Type B pancreatic cell (in vitro differentiated cells): Measurements from ENCODE around the gene TMEM69. TPM values are rescaled to one million over a fixed set of nuclear protein-coding genes. Genes with fewer than 3 reads are reported as not detected.

Source experiments
- DNase-seq: peaks from one replicate; pipeline ENCODE4 v3.0.0; 2021; ENCODE audit warnings: mixed read lengths; ENCODE audit not compliant: unreplicated experiment; ENCODE audit errors: extremely low spot score
- H3K27ac Mint-ChIP-seq: 2 replicates; pipeline ENCODE4 v1.8.0; 2021; ENCODE audit warnings: mild to moderate bottlenecking, mixed read lengths
- H3K27me3 Mint-ChIP-seq: 2 replicates; pipeline ENCODE4 v1.8.0; 2021; ENCODE audit warnings: mixed read lengths
- H3K36me3 Mint-ChIP-seq: 2 replicates; pipeline ENCODE4 v1.8.0; 2021; ENCODE audit warnings: mixed read lengths
- H3K4me1 Mint-ChIP-seq: one replicate; pipeline ENCODE4 v1.8.0; 2021; ENCODE audit warnings: mixed read lengths; ENCODE audit not compliant: unreplicated experiment
- H3K4me3 Mint-ChIP-seq: 2 replicates; pipeline ENCODE4 v1.8.0; 2021; ENCODE audit warnings: mild to moderate bottlenecking, mixed read lengths
- H3K9me3 Mint-ChIP-seq: 2 replicates; pipeline ENCODE4 v1.8.0; 2021; ENCODE audit warnings: mixed read lengths
- total RNA-seq: library from RNA; stranded (reverse); gene quantifications from 2 replicates; pipeline ENCODE4 v1.2.1, GENCODE V29; 2021; ENCODE audit warnings: low replicate concordance
- TF ChIP-seq, protein P1 (sequence below): fragments of 200-600 bp; sonication (generic); conservative IDR thresholded peaks from 2 replicates; pipeline ENCODE4 v1.5.0; 2021; ENCODE audit warnings: antibody characterized with exemption, mild to moderate bottlenecking

Gene TMEM69
- total RNA-seq, 1 donor from 2014 or later = 26.0 TPM

- H3K27me3 Mint-ChIP-seq = no peaks in the 10 kb centered on the region
- DNase-seq = no peak
- no peaks in the 10 kb centered on the region for H3K9me3 Mint-ChIP-seq
- H3K4me1 Mint-ChIP-seq = peaks cover 29% of the 10 kb centered on the region
- peaks cover 14% of the 10 kb centered on the region for H3K36me3 Mint-ChIP-seq
- H3K4me3 Mint-ChIP-seq = no peak overlapping the region
- no peak overlapping the region for H3K27ac Mint-ChIP-seq
- TF ChIP-seq, protein P1, sequence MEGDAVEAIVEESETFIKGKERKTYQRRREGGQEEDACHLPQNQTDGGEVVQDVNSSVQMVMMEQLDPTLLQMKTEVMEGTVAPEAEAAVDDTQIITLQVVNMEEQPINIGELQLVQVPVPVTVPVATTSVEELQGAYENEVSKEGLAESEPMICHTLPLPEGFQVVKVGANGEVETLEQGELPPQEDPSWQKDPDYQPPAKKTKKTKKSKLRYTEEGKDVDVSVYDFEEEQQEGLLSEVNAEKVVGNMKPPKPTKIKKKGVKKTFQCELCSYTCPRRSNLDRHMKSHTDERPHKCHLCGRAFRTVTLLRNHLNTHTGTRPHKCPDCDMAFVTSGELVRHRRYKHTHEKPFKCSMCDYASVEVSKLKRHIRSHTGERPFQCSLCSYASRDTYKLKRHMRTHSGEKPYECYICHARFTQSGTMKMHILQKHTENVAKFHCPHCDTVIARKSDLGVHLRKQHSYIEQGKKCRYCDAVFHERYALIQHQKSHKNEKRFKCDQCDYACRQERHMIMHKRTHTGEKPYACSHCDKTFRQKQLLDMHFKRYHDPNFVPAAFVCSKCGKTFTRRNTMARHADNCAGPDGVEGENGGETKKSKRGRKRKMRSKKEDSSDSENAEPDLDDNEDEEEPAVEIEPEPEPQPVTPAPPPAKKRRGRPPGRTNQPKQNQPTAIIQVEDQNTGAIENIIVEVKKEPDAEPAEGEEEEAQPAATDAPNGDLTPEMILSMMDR = no peak
Observed at GRCh38 chr1:45679123-45679522, 8.9 kb upstream of the TMEM69 start.

- no peaks in the 10 kb centered on the region for H3K27me3 Mint-ChIP-seq
- peaks cover 28% of the 10 kb centered on the region for H3K4me1 Mint-ChIP-seq
- H3K27ac Mint-ChIP-seq = no peak overlapping the region
- no peaks in the 10 kb centered on the region for H3K9me3 Mint-ChIP-seq
- H3K4me3 Mint-ChIP-seq = peak overlapping the region; percentile 41
- H3K36me3 Mint-ChIP-seq = peaks cover 3% of the 10 kb centered on the region
- TF ChIP-seq, protein P1 = no peak
- no peak for DNase-seq
Observed at GRCh38 chr1:45682942-45683341, 5.0 kb upstream of the TMEM69 start.

- Mint-ChIP-seq H3K4me1 (peaks cover 26% of the 10 kb centered on the region), H3K27ac (peak overlapping the region; percentile 100)
- no peak for DNase-seq
Observed at GRCh38 chr1:45684402-45684801, 3.6 kb upstream of the TMEM69 start.

DNA sequence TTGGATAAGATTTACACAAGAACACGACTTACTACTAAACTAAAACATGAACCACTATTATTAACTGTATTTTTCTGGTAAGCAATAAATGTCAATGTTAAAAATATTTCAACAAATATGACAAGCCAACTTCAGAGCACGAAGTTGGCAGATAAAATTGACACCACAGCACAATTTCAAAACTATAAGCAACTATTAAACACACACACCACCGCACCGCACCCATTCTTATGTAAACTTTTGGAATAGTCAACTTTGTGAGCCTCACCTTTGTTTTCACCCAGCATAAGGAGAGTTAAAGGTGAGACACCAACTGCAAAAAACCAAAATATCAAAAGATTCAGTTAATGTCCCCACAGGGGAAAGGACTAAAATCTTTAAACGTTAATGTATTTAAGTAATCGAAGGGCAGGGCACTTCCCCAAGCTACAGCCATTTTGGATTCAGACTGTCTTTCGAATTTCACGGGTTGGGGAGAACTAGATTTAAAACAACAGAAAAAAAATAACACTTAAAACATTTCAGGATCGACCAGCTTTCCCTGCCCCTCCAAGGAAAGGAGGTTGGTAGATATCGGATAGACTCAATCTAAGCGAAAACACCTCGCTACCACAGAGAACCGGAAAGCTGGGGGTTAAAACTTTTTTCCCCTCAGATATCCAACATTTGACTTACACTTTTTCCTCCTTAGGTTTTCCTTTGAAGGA lies 2.5 kb upstream of the TMEM69 start:
- H3K9me3 Mint-ChIP-seq = no peaks in the 10 kb centered on the region
- no peak for DNase-seq
- TF ChIP-seq, protein P1 = no peak
- peak overlapping the region; percentile 100 for H3K27ac Mint-ChIP-seq
- peak overlapping the region; percentile 100 for H3K4me3 Mint-ChIP-seq
- H3K36me3 Mint-ChIP-seq = no peaks in the 10 kb centered on the region
- peaks cover 26% of the 10 kb centered on the region for H3K4me1 Mint-ChIP-seq
- H3K27me3 Mint-ChIP-seq = no peaks in the 10 kb centered on the region

More at GRCh38 chr1:45684402-45684801, 3.6 kb upstream of the TMEM69 start:
- H3K4me3 Mint-ChIP-seq = peak overlapping the region; percentile 100
- H3K27me3 Mint-ChIP-seq = no peaks in the 10 kb centered on the region
- H3K9me3 Mint-ChIP-seq = no peaks in the 10 kb centered on the region
- H3K36me3 Mint-ChIP-seq = no peaks in the 10 kb centered on the region
- TF ChIP-seq, protein P1 = no peak

DNA sequence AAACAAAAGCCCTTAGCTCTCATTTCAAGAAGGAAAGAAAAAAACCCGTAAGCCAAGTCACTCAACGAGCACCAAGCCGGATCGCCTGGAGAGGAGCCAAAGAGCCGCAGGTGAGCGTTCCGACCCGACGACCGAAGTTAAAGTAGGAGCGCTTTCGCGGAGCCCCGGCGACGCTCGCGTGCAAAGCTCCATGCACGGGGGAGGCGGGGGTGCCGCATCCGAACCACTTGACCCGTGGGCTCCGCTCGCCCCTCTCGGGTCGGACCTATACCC lies 2.0 kb upstream of the TMEM69 start:
- no peaks in the 10 kb centered on the region for H3K27me3 Mint-ChIP-seq
- no peak for DNase-seq
- H3K9me3 Mint-ChIP-seq = no peaks in the 10 kb centered on the region
- TF ChIP-seq, protein P1 = peak; percentile 33
- peaks cover 21% of the 10 kb centered on the region for H3K4me1 Mint-ChIP-seq
- H3K27ac Mint-ChIP-seq = peak overlapping the region; percentile 100
- peak overlapping the region; percentile 100 for H3K4me3 Mint-ChIP-seq
- peaks cover 2% of the 10 kb centered on the region for H3K36me3 Mint-ChIP-seq
